Left forelimb (tissue), 1 donor: ENCODE measurements around the gene IFTAP.

ENCODE experiments used
- DNase-seq: peaks from one replicate; pipeline ENCODE4 v3.0.0-alpha.2; 2018; ENCODE audit warnings: low spot score

IFTAP gene

GRCh38 chr11:36598051-36598450 is 3.7 kb downstream of the IFTAP start, which contains the start of gene RAG2:
TSS of gene RAG2 (minus strand) at chr11:36598236. CDS start at chr11:36594168, 4,068 bp downstream.
- no peak for DNase-seq

- no peak for DNase-seq
Observed at GRCh38 chr11:36600180-36600579, 5.9 kb downstream of the IFTAP start.

GRCh38 chr11:36601155-36601554 is 6.9 kb downstream of the IFTAP start:
- DNase-seq = no peak

- no peak for DNase-seq
Observed at GRCh38 chr11:36602135-36602534, 7.8 kb downstream of the IFTAP start.

GRCh38 chr11:36605221-36606216 is 11.2 kb downstream of the IFTAP start:
- no peak for DNase-seq

- no peak for DNase-seq
Observed at GRCh38 chr11:36608491-36609199, 14.3 kb downstream of the IFTAP start.

- DNase-seq = no peak
Observed at GRCh38 chr11:36609383-36609782, 15.1 kb downstream of the IFTAP start.

- DNase-seq = no peak
Observed at GRCh38 chr11:36615826-36616225, 21.5 kb downstream of the IFTAP start.

GRCh38 chr11:36617543-36618362 is 23.5 kb downstream of the IFTAP start:
- no peak for DNase-seq

GRCh38 chr11:36618363-36619047 is 24.2 kb downstream of the IFTAP start:
- DNase-seq = no peak

GRCh38 chr11:36619502-36619901 is 25.2 kb downstream of the IFTAP start:
- DNase-seq = no peak

GRCh38 chr11:36620246-36620645 is 25.9 kb downstream of the IFTAP start:
- DNase-seq = no peak

GRCh38 chr11:36622431-36623136 is 28.3 kb downstream of the IFTAP start:
- DNase-seq = no peak

- DNase-seq = no peak
Observed at GRCh38 chr11:36623494-36623893, 29.2 kb downstream of the IFTAP start.

- no peak for DNase-seq
Observed at GRCh38 chr11:36627006-36627405, 32.7 kb downstream of the IFTAP start.

- DNase-seq = no peak
Observed at GRCh38 chr11:36627471-36627870, 33.2 kb downstream of the IFTAP start.

- DNase-seq = no peak
Observed at GRCh38 chr11:36628141-36628540, 33.8 kb downstream of the IFTAP start.

- DNase-seq = no peak
Observed at GRCh38 chr11:36628765-36629244, 34.5 kb downstream of the IFTAP start.

GRCh38 chr11:36631774-36632173 is 37.5 kb downstream of the IFTAP start:
- no peak for DNase-seq

GRCh38 chr11:36635066-36635862 is 41.0 kb downstream of the IFTAP start:
- DNase-seq = no peak
